Activated CD4-positive, alpha-beta T cell treated with anti-CD3 and anti-CD28 coated beads, Interleukin-2, amount 10 ng/mL, durations not matched to agents 7 days and 5 days (primary cell): ENCODE results near the gene AP3S1. TPM values are rescaled to one million over a fixed set of nuclear protein-coding genes. Genes with fewer than 3 reads are reported as not detected.

Experiments used
- CTCF ChIA-PET: fragments of 350-600 bp; sonication (Branson Sonifier 250); formaldehyde crosslinking; loops from one replicate; lab custom pipeline; 2021; ENCODE audit warnings: antibody characterized with exemption; lab: Charles Lee
- POLR2A ChIA-PET: fragments of 350-600 bp; sonication (Branson Sonifier 250); formaldehyde crosslinking; loops from one replicate; lab custom pipeline; 2021; ENCODE audit warnings: antibody characterized with exemption; lab: Charles Lee
- DNase-seq: peaks from one replicate; pipeline ENCODE4 v3.0.0-alpha.2; 2020
- H3K27ac Mint-ChIP-seq: one replicate; pipeline ENCODE4 v1.8.0; 2021; ENCODE audit warnings: mild to moderate bottlenecking, moderate library complexity, mixed read lengths
- H3K27me3 Mint-ChIP-seq: one replicate; pipeline ENCODE4 v1.8.0; 2021; ENCODE audit warnings: mixed read lengths
- H3K36me3 Mint-ChIP-seq: one replicate; pipeline ENCODE4 v1.8.0; 2021; ENCODE audit warnings: low read depth, mixed read lengths
- H3K4me1 Mint-ChIP-seq: one replicate; pipeline ENCODE4 v1.8.0; 2021; ENCODE audit warnings: mixed read lengths
- H3K4me3 Mint-ChIP-seq: one replicate; pipeline ENCODE4 v1.8.0; 2021; ENCODE audit warnings: mild to moderate bottlenecking, moderate library complexity, mixed read lengths
- H3K9me3 Mint-ChIP-seq: one replicate; pipeline ENCODE4 v1.8.0; 2021; ENCODE audit warnings: mixed read lengths
- total RNA-seq, 2 experiments: library from RNA; stranded (reverse); gene quantifications; one replicate each; pipeline ENCODE4 v1.2.3, GENCODE V29; 2021

Gene AP3S1
- total RNA-seq, 2 experiments from 2014 or later, result 68.8 to 74.0 TPM

- no peak for DNase-seq
- H3K27ac Mint-ChIP-seq, result no peak overlapping the region
- peaks cover 55% of the 10 kb centered on the region for H3K27me3 Mint-ChIP-seq
- H3K9me3 Mint-ChIP-seq, result no peaks in the 10 kb centered on the region
- no peak overlapping the region for H3K4me3 Mint-ChIP-seq
- ChIA-PET CTCF (no interaction called here), POLR2A (no interaction called here)
- H3K4me1 Mint-ChIP-seq, result peaks cover 5% of the 10 kb centered on the region
- H3K36me3 Mint-ChIP-seq, result no peaks in the 10 kb centered on the region
Measured at GRCh38 chr5:115961381-115962238, 119.9 kb downstream of the AP3S1 start.

GRCh38 chr5:115962239-115962564 lies 120.5 kb downstream of the AP3S1 start, which contains the start of gene LVRN:
LVRN (plus strand) TSS chr5:115962475; CDS start chr5:115962618, 143 bp downstream.
- Mint-ChIP-seq H3K9me3 (no peaks in the 10 kb centered on the region), H3K27me3 (peaks cover 57% of the 10 kb centered on the region), H3K27ac (no peak within 1 kb of the TSS), H3K4me3 (no peak within 1 kb of the TSS), H3K36me3 (no peaks in the 10 kb centered on the region), H3K4me1 (peaks cover 5% of the 10 kb centered on the region)
- no peak for DNase-seq
- POLR2A ChIA-PET, result no interaction called here
- CTCF ChIA-PET, result no interaction called here

- Mint-ChIP-seq H3K36me3 (no peaks in the 10 kb centered on the region), H3K9me3 (no peaks in the 10 kb centered on the region), H3K4me1 (peaks cover 5% of the 10 kb centered on the region), H3K4me3 (no peak overlapping the region), H3K27me3 (peaks cover 60% of the 10 kb centered on the region), H3K27ac (no peak overlapping the region)
- ChIA-PET CTCF (no interaction called here), POLR2A (no interaction called here)
- no peak for DNase-seq
Measured at GRCh38 chr5:115962565-115963402, 121.0 kb downstream of the AP3S1 start.

- no peak for DNase-seq
- peaks cover 5% of the 10 kb centered on the region for H3K4me1 Mint-ChIP-seq
- ChIA-PET POLR2A (no interaction called here), CTCF (no interaction called here)
- H3K27me3 Mint-ChIP-seq, result peaks cover 66% of the 10 kb centered on the region
- no peaks in the 10 kb centered on the region for H3K36me3 Mint-ChIP-seq
- no peaks in the 10 kb centered on the region for H3K9me3 Mint-ChIP-seq
- peak overlapping the region; percentile 57 for H3K27ac Mint-ChIP-seq
- H3K4me3 Mint-ChIP-seq, result no peak overlapping the region
Measured at GRCh38 chr5:115963566-115963965, 121.8 kb downstream of the AP3S1 start.

Other genes with a start within 250 kb of the AP3S1 start
- 1 to 10 TPM; 1.1 to 1.4 TPM for gene TICAM2, start 239.5 kb upstream of the AP3S1 start, total RNA-seq
- 10 to 100 TPM; 39.2 to 45.7 TPM for gene TMED7, start 215.9 kb upstream of the AP3S1 start, total RNA-seq
- not detected for gene CDO1, start 25.3 kb upstream of the AP3S1 start, total RNA-seq
- 10 to 100 TPM; 44.5 to 48.2 TPM for gene ATG12, start 370 bp upstream of the AP3S1 start, total RNA-seq
- not detected for gene LVRN, start 120.5 kb downstream of the AP3S1 start, total RNA-seq
- gene ARL14EPL, start 190.5 kb downstream of the AP3S1 start, total RNA-seq, result not detected
- gene COMMD10, start 243.1 kb downstream of the AP3S1 start, total RNA-seq, result 10 to 100 TPM; 24.8 to 27.3 TPM